H1 (cell line): ENCODE measurements around the gene CHRNA5. TPM values are rescaled to one million over a fixed set of nuclear protein-coding genes. Genes with fewer than 3 reads are reported as not detected.

Source experiments
- FOSL1 ChIP-seq: IDR thresholded peaks from 2 replicates; pipeline ENCODE4 v1.6.1; 2011; ENCODE audit warnings: mild to moderate bottlenecking, low read depth, low read length, moderate library complexity; ENCODE audit not compliant: insufficient read depth
- GTF2F1 ChIP-seq: IDR thresholded peaks from 2 replicates; pipeline ENCODE4 v1.6.1; 2012; ENCODE audit warnings: low read depth, low read length, improper control_type of control experiment, borderline replicate concordance
- JUN ChIP-seq: IDR thresholded peaks from 2 replicates; pipeline ENCODE4 v1.6.1; 2011; ENCODE audit warnings: low read depth, mild to moderate bottlenecking, improper control_type of control experiment, low read length
- RNF2 ChIP-seq: fragments of 200-900, 300-1000 bp; sonication (generic); IDR thresholded peaks from 2 replicates; pipeline ENCODE4 v1.7.1; 2016; ENCODE audit warnings: borderline replicate concordance, low read depth, mild to moderate bottlenecking, antibody characterized with exemption, low read length; ENCODE audit not compliant: poor library complexity, severe bottlenecking; ENCODE audit errors: missing control alignments
- SP1 ChIP-seq: IDR thresholded peaks from 2 replicates; pipeline ENCODE4 v1.6.1; 2011; ENCODE audit warnings: low read depth, low read length
- polyA plus RNA-seq, 7 experiments: library from polyadenylated mRNA; depleted of rRNA in 3 of 7; stranded (reverse) in 5 of 7; unstranded in 2 of 7; fragments of >200 nt in 5 of 7; fragments of 200-250 nt in 2 of 7; gene quantifications; 1 replicate in 5 of 7; 2 replicates in 1 of 7; 4 replicates in 1 of 7; pipeline versions ENCODE4 v1.2.1 to v1.2.3, GENCODE V29; 2011 to 2013; ENCODE audit warnings: missing spikeins in 2 of 7, mixed read lengths in 2 of 7
- total RNA-seq: library from RNA; stranded (reverse); fragmentation: NEBNext Ultra II Directional; extraction: Animal tissue kit (Norgen Biotek cat#: 25700); gene quantifications from 2 replicates; pipeline ENCODE4 v1.2.1, GENCODE V29; 2021
- TF ChIP-seq, protein P1 (sequence below): fragments of 300-600 bp; sonication (generic); IDR thresholded peaks from 2 replicates; pipeline ENCODE4 v1.7.1; 2012; ENCODE audit warnings: low read length, moderate library complexity, mild to moderate bottlenecking, inconsistent platforms; ENCODE audit not compliant: insufficient replicate concordance

Gene CHRNA5
- total and polyA plus RNA-seq, 2 of the 8 experiments (the other 6 are each of a cell fraction or from before 2014, with no cell fraction given): 13.5 to 31.4 TPM

DNA sequence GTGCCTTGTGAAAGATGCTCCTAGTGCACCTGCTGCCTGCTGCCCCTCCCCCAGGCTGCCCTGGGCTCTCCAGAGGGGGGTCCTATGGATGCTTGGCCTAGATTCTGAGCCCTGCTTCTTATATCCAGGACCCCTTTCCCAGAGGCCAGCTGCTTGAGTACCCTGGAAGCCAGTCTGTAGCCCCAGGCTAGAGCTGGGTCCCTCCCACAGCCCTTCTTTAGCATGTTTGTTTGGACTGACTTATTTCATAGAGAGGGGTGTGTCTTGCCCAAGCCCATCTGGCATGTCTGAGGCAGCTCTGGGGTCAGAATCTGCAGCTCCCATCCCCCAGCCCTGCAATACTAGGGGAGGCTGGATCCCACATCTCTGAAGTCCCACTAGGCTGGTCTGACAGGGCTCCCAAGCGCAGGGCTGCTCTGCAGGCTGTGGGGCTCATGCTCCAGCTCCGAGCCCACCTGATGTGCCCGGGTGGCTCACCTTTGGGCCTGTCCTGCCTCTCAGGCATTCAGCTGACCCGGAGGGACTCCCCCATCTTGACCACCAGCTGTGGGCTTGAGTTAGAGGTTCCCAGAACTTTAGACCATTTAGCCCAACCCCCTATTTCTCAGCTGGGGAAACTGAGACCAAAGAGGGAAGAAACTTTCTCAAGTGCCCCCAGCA is 72.6 kb downstream of the CHRNA5 start (continued):
- TF ChIP-seq, protein P1, sequence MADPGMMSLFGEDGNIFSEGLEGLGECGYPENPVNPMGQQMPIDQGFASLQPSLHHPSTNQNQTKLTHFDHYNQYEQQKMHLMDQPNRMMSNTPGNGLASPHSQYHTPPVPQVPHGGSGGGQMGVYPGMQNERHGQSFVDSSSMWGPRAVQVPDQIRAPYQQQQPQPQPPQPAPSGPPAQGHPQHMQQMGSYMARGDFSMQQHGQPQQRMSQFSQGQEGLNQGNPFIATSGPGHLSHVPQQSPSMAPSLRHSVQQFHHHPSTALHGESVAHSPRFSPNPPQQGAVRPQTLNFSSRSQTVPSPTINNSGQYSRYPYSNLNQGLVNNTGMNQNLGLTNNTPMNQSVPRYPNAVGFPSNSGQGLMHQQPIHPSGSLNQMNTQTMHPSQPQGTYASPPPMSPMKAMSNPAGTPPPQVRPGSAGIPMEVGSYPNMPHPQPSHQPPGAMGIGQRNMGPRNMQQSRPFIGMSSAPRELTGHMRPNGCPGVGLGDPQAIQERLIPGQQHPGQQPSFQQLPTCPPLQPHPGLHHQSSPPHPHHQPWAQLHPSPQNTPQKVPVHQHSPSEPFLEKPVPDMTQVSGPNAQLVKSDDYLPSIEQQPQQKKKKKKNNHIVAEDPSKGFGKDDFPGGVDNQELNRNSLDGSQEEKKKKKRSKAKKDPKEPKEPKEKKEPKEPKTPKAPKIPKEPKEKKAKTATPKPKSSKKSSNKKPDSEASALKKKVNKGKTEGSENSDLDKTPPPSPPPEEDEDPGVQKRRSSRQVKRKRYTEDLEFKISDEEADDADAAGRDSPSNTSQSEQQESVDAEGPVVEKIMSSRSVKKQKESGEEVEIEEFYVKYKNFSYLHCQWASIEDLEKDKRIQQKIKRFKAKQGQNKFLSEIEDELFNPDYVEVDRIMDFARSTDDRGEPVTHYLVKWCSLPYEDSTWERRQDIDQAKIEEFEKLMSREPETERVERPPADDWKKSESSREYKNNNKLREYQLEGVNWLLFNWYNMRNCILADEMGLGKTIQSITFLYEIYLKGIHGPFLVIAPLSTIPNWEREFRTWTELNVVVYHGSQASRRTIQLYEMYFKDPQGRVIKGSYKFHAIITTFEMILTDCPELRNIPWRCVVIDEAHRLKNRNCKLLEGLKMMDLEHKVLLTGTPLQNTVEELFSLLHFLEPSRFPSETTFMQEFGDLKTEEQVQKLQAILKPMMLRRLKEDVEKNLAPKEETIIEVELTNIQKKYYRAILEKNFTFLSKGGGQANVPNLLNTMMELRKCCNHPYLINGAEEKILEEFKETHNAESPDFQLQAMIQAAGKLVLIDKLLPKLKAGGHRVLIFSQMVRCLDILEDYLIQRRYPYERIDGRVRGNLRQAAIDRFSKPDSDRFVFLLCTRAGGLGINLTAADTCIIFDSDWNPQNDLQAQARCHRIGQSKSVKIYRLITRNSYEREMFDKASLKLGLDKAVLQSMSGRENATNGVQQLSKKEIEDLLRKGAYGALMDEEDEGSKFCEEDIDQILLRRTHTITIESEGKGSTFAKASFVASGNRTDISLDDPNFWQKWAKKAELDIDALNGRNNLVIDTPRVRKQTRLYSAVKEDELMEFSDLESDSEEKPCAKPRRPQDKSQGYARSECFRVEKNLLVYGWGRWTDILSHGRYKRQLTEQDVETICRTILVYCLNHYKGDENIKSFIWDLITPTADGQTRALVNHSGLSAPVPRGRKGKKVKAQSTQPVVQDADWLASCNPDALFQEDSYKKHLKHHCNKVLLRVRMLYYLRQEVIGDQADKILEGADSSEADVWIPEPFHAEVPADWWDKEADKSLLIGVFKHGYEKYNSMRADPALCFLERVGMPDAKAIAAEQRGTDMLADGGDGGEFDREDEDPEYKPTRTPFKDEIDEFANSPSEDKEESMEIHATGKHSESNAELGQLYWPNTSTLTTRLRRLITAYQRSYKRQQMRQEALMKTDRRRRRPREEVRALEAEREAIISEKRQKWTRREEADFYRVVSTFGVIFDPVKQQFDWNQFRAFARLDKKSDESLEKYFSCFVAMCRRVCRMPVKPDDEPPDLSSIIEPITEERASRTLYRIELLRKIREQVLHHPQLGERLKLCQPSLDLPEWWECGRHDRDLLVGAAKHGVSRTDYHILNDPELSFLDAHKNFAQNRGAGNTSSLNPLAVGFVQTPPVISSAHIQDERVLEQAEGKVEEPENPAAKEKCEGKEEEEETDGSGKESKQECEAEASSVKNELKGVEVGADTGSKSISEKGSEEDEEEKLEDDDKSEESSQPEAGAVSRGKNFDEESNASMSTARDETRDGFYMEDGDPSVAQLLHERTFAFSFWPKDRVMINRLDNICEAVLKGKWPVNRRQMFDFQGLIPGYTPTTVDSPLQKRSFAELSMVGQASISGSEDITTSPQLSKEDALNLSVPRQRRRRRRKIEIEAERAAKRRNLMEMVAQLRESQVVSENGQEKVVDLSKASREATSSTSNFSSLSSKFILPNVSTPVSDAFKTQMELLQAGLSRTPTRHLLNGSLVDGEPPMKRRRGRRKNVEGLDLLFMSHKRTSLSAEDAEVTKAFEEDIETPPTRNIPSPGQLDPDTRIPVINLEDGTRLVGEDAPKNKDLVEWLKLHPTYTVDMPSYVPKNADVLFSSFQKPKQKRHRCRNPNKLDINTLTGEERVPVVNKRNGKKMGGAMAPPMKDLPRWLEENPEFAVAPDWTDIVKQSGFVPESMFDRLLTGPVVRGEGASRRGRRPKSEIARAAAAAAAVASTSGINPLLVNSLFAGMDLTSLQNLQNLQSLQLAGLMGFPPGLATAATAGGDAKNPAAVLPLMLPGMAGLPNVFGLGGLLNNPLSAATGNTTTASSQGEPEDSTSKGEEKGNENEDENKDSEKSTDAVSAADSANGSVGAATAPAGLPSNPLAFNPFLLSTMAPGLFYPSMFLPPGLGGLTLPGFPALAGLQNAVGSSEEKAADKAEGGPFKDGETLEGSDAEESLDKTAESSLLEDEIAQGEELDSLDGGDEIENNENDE: no peak
- no peak for TF ChIP-seq RNF2
- no peak for TF ChIP-seq GTF2F1
- TF ChIP-seq SP1: no peak
- TF ChIP-seq FOSL1: no peak
- no peak for TF ChIP-seq JUN
- TF ChIP-seq, all 59 proteins: peak for 0
